Measurements from ENCODE around the gene PLCXD3.
"Not testable (repeated sequence)": the region's sequence is repeated elsewhere in the genome, so short reads cannot be mapped to it uniquely, and the experiment has no call there.

PLCXD3 gene

DNA sequence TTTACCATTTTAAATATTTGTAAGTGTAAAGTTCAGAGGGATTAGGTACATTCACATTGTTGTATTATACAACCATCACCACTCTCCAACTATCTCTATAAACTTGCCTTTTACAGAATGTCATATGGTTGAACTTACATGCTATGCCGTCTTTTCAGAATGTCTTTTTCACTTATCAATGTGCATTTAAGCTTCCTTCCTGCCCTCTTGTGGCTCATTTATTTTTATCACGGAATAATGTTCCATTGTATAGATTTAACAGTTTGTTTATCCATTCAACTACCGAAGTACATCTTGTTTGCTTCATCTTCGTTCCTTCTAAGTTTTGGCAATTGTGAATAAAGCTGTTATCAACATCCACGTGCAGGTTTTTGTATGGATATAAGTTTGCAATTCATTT is 163.8 kb downstream of the PLCXD3 start:
- DNase-seq (ENCODE audit: low read depth), result no peak

DNA sequence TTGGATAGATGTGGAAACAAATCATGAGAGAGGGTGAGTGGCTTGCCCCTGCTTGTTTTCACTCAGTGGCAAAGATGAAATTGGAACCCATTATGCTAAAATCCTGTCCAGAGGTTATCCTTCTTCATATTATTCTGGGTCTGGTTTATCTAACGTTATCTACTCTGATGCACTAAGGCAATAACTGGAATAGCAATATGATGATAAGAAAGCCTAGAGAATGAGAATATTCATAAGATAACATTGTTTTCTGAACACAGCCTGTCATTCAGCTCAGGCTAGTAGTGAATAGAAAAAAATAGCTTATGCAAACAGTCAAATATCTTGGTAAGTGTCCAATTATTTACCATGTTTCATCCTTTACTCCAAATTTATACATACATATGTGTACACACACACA is 165.1 kb downstream of the PLCXD3 start:
- no peak for DNase-seq (ENCODE audit: low read depth)

- no peak for DNase-seq (ENCODE audit: low read depth)
These were observed 171.1 kb downstream of the PLCXD3 start for GRCh38 chr5:41339339-41339738.

DNA sequence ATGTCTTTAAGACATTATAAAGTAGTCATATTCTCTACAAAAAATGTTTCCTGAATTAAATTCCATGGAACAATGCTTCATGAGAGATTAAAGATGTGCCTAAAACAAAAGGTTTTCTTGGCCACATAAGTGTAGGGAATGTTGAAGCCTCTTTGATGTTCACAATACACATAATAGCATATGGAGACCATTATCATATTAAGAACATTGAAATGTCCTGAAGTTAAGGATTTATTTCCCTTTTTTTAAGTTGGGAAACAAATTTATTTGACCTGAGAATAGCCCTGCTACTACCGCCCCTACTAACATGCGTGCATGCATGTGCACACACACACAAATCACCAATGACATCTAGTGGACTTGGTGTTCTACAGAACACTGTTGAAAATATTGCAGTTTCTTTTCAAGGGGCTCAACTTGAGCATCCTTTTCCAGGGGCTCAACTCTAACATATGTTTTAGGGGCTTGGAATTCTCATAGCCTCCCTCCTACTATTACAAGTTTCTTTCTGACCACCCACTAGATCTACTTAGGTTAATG is 172.2 kb downstream of the PLCXD3 start:
- no peak for DNase-seq (ENCODE audit: low read depth)

GRCh38 chr5:41337724-41338123 is 172.7 kb downstream of the PLCXD3 start:
- DNase-seq (ENCODE audit: low read depth), result no peak

DNA sequence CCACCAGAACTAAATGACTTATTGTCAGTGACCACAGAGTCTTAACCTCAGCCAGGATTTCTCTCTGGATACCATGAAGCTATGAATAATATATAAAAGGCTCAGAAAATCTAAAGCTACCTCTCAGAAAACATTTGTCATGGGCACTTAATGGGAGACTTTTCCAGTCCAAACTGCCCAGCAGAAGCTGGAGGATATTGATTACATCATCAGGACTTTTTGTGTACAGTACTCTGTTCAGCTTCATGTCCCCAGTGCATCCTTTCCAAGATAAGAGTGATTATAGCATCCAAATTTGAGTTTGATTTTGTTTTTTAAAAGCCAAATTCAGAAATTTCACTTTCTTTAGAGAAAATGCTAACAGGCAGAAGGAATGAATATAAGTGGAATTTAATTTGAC is 173.2 kb downstream of the PLCXD3 start:
- no peak for DNase-seq (ENCODE audit: low read depth)

DNA sequence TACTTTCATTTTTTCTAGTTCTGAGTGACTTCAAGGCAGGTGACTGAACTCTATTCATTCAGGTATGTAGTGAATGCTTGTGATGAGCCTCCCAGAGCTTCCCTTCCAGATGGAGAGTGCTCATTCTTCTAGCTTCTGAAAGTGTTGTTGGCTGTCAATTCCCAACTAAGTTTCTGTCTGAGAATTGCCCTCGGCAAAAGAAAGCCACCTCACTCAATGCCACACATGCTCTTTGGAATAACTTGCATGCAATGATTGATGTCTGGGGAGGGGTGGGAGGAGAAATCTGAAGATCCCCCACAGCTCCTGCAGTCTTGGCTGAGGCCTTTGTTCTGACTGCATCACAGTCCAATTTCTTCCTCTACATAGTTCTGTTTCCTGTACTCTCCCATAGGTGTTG is 173.9 kb downstream of the PLCXD3 start:
- DNase-seq (ENCODE audit: low read depth), result no peak

DNA sequence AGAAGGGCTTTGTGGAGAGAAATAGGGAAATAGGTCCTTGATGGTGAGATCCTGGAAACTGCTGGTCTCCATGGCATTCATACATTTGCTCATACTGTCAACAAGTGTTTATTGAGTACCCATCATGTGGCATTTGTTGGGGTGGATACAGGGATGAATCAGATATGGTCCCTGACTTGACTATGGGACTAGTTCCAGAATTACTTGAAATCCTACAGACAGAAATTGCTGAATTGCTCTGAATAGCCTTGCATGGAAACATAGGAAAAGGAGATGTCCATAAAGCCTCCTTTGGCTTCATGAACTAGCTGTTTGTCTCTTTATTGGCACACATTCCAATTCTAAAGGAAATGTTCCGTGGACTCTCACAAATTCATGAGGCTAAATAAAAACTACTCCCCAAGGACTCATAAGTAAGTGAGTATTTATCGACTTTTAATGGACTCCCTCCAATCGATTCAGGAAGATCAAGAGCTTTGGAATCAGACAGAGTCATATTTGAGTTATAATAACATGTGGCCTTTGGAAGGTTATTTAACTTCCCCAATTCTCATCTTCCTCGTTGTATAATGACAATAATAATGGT is 174.7 kb downstream of the PLCXD3 start:
- DNase-seq (ENCODE audit: low read depth), result no peak

DNA sequence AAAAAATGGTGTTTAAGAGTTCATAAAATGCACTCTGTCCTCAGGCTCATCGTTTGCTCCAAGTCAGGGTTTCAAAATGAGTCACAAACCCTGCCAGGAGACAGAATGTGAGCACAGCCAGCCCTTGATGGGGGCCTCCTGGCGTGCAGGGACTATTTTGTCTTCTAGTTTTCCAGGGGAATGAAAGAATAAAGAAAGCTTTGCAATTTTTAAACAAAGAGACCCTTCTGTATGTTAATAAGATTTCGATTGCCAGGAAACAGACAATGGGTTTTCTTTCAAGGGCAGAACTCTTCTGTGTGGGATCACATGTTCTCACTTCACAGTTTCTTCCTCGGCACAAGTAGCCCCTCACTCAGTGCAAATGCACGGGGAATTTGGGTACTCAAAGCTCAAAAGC is 175.6 kb downstream of the PLCXD3 start:
- no peak for DNase-seq (ENCODE audit: low read depth)

- no peak for DNase-seq (ENCODE audit: low read depth)
These were observed 176.2 kb downstream of the PLCXD3 start for GRCh38 chr5:41334221-41334620.

- DNase-seq (ENCODE audit: low read depth), result no peak
These were observed 185.3 kb downstream of the PLCXD3 start for GRCh38 chr5:41325074-41325473.

GRCh38 chr5:41322826-41323225 is 187.6 kb downstream of the PLCXD3 start:
- DNase-seq (ENCODE audit: low read depth), result not testable (repeated sequence)

DNA sequence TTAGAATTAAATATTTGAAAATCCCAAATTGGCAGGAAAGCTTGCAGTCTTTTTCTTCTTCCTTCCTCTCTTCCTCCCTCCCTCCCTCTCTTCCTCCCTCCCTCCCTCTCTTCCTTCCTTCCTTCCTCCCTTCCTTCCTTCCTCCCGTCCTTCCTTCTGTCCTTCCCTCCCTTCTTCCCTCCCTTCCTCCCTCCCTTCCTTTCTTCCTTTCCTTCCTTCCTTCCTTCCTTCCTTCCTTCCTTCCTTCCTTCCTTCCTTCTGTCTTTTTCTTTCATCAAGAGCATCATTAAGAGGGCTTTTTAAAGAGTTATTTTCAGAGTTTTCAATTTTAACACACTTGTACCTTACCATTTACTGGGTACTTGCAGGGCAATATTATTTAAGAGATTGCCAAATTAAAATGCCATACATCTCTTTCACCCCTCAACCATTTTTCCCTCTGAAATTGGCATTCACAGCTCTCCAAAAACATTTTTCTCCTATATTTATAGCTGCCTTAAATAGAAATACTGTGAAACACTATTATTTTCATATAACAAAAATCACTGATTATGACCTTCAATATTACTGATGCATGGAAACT is 197.8 kb downstream of the PLCXD3 start:
- no peak for DNase-seq (ENCODE audit: low read depth)

DNA sequence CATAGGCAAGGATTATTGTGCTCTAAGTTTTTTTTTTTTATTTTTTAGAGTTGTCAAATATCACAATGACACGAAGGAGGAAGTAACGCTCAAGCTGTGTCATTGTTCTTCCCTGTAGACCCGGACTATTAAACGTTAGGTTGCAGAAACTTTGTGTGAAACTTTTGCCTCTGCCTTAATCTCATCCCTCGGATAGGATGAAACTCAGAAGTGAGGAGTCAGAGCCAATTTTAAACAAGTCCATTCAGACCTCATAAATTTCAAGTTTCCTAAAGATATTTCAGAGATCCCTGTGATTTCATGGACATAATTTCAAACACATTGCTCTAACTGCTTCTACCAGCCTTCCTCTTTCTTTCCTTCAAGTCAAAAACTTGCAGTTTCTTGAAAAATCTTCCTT is 198.3 kb downstream of the PLCXD3 start:
- DNase-seq (ENCODE audit: low read depth), result no peak

- DNase-seq (ENCODE audit: low read depth), result no peak
These were observed 201.1 kb downstream of the PLCXD3 start for GRCh38 chr5:41309275-41309674.

GRCh38 chr5:41306005-41306404 is 204.4 kb downstream of the PLCXD3 start:
- no peak for DNase-seq (ENCODE audit: low read depth)

DNA sequence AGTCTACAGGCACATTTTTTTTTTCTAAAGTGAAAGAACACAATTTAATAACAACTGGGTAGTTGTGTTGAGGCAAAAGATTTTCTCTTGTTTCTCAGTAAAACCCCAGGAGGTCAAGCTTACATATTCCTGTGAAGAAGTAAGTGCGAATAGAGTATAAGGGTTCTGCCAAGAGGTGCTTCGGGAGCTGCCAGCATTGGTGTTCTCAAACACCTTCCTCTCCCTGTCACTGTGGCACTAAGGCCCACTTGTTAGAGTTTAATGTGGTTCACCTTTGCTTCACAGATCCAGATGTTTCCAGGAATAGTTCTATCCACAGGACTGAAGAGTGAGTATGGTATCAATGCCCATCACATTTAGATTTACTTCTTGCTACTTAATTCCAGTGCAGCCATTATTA is 205.3 kb downstream of the PLCXD3 start:
- DNase-seq (ENCODE audit: low read depth), result no peak

DNA sequence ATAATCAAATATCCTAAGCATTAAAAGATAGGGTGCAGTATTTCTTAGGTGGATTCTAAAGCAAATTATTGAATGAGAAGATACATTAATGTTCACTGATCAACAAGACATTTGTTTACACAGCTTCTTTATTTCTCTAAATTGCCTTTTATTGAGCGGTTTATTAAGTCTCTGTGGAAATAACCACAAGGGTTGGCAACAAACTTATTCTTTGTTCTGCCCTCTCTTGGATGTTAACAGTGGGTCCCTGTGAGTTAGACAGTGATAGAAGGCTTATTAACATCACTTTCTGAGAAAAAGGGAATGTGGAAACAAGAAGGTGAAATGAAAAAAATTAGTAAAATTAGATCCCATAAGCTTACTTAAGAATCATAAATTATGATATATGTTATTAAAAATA is 214.3 kb downstream of the PLCXD3 start:
- no peak for DNase-seq (ENCODE audit: low read depth)

DNA sequence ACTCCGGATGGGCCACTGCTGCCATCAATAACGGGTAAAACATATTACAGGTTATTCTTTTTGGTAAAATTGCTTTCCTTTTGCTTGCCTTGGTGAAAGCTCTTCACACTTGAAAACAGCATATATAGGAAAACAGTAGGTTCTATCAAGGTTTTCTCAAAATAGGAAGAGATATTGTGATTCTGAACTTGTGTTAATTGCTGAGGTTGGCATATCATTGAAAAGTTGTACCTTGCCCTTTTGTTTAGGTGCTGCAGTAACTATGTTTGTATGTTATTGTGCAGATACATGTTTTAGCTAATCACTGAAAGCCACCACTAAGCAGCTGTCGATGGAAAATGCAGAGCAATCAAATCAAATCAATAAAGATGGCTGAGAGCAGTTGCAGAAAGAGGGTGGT is 219.1 kb downstream of the PLCXD3 start:
- no peak for DNase-seq (ENCODE audit: low read depth)

GRCh38 chr5:41290810-41291209 is 219.6 kb downstream of the PLCXD3 start:
- no peak for DNase-seq (ENCODE audit: low read depth)

DNA sequence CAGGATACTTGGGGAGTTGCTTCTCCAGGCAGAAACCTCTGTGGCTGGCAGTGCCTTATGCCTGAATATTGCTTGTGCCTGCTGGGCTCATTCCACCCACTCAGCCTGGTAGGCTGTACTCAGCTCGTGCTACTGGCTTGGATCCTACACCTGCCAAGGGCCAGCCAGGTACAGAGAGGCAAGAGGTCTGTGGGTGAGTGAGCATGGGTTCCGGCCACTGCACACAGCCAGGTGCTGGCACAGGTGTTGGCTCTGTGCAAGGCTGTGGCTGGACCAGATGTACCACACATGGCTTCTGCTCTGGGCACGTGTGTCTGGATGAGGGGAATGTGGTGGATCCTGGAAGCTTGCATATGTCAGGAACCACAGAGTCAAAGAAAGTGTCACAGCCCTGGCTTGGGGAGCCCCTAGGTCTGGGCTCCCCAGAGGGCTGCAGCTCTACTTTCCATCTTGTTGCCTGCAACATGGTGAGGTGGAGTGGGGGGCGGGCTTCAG is 220.4 kb downstream of the PLCXD3 start:
- no peak for DNase-seq (ENCODE audit: low read depth)

- DNase-seq (ENCODE audit: low read depth), result no peak
These were observed 223.7 kb downstream of the PLCXD3 start for GRCh38 chr5:41286696-41287095.

GRCh38 chr5:41286165-41286564 is 224.2 kb downstream of the PLCXD3 start:
- no peak for DNase-seq (ENCODE audit: low read depth)

DNA sequence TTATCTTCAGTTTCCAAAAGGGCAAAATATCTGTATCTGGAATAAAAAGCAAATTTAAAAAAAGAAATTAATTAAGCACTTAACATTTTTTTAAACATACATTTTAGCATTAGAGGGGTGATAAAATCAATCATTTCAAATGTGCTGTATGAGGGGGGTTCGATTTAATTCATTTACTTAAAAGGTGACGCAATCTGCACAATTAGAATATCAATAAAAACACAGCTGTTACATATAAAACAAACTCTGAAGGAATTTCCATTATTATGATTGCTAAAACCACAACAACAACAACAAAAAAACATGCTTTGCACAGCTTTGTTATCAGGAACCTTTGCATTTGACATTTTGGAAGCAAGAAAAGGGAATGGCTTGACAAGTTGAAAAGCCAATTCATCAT is 225.5 kb downstream of the PLCXD3 start:
- DNase-seq (ENCODE audit: low read depth), result no peak
